Left kidney (tissue), 2 donors: ENCODE measurements around the gene TTLL11. TPM values are rescaled to one million over a fixed set of nuclear protein-coding genes. Genes with fewer than 3 reads are reported as not detected.

Experiments used
- DNase-seq: peaks from one replicate; pipeline ENCODE4 v3.0.0-alpha.2; 2013
- polyA plus RNA-seq: library from polyadenylated mRNA; unstranded; fragments of 120-200 nt; gene quantifications from one replicate; pipeline ENCODE4 v1.2.1, GENCODE V29; 2013; ENCODE audit not compliant: insufficient read length

The TTLL11 gene
- polyA plus RNA-seq, 1 donor, result 7.7 TPM

- no peak for DNase-seq
Measured at GRCh38 chr9:121786998-121787422, 306.1 kb downstream of the TTLL11 start.

DNA sequence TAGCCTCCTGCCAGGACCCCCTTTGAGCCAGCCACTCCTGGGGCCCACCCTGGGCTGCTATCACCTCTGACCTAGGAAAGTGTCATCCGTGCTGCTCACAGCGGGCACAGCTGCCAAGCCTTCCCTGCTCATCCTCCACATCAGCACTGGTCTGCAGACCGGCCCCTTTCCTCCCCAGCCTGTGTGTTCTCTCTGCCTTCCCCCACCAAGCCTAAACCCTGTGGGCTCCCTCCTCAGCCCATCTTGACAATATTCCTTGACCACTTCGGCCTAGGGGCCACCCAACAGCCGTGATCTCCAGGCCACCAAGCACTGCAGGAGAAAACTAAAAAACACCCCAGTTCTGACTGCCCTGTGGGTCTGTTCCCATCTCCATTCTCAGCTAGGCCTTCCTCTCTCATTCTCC is 306.6 kb downstream of the TTLL11 start:
- DNase-seq, result no peak

DNA sequence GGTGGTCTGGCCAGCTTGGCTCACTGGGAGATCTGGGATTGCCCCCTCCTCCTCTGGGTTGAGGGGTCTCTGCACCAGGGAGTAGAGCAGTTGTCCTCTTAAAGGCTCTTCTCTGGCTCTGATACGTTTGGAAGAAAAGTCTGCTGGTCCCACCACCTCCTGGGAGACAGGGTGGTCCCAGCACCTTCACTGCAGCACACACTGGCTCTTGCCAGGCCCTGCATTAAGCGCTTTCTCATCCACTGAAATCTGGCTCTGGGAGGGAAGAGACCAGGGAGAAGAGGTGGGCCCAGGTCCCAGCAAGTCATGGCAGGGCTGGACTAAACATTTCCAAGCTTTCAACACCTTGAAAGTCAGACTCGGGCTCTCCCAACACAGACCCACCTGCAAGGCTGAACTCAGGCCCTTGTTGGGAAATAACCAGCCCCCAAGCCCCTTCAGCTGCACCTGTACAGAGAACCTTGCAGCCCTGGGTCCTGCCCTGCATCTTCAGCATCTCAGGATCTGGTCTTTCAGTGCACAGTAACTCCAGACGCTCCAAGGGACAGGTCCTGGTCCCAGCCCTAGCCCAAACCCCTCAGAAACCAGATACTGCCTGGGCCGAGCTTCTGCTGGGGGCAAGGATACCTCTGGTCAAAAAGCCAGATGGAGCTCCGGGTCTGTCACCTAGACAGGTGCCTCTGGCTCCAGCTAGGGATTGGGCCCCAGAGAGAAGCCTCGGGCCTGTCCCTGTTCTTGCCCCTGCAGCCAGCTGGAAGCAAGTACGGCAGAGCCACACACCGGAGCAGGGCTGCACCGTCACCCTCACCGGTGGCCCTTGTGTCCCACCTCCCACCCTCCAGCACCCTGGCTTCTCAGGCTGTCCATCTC is 307.2 kb downstream of the TTLL11 start:
- DNase-seq, result no peak

GRCh38 chr9:121784731-121785411 is 308.2 kb downstream of the TTLL11 start:
- DNase-seq, result no peak

DNA sequence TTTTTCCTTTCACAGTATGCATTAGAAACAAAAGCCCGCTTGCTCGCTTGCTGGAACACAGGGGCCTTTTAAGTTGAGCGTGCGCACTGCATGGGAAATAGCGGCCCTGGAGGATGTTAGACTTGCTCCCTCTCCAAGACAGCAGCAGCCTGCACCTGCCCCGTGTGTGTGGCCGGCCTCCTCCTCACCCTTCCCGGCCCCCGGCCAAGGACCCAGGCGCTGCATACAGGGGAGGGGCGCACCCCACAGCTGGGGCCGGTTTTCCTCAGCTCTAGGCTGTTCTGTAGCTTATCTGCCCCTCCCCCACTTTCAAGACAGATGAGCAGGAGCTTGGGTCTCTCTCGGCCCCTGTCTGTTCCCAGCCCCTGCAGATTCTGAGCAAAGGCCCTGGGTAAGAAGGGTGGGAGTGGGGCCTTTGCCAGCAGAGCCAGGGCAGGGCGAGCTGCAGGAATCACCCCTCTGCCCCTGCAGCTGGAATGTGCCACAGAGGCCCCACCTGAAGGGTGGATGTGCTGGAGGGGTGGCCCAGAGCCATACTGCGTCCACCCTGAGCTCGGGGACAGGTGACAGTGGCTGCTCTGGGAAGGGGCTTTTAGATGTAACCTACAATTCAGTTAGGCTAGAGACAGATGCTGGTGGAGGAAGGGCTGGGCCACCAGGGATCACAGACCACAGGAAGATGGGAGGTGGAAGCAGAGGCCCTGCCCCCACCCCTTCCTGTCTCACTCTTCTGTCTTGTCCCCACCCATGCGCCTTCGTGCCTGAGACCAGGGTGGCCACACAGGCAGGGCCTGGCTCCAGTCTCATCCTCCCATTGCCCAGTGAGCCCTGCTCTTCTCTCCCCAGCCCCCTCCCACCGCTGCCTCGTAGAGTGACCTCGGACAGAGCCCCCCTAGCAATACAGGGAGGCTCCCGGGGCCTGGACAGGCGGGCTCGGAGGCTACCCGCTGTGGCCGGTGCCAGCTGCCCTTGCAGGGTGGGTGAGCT is 309.3 kb downstream of the TTLL11 start:
- no peak for DNase-seq

GRCh38 chr9:121783111-121783510 is 310.0 kb downstream of the TTLL11 start:
- no peak for DNase-seq

- DNase-seq, result no peak
Measured at GRCh38 chr9:121782514-121783110, 310.5 kb downstream of the TTLL11 start.

GRCh38 chr9:121781701-121782464 is 311.2 kb downstream of the TTLL11 start:
- no peak for DNase-seq

DNA sequence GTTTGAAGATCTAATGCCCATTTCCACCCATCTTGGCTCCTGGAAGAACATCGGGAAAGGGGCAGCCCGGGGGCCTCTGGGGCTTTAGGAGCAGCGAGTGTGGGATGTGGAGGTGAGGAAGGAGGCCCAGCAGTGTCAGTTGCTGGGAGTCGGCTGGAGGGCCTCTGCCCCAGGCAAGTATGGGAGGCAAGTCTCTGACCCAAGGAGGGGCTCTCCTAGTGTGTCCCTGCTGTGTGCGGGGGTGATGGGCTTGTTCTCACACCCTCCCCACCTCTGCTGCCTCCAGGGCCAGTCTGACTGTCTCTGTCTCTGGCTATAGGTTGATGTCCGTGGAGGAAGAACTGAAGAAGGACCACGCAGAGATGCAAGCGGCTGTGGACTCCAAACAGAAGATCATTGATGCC is 312.0 kb downstream of the TTLL11 start:
- DNase-seq, result no peak

- no peak for DNase-seq
Measured at GRCh38 chr9:121780177-121781040, 312.7 kb downstream of the TTLL11 start.

- no peak for DNase-seq
Measured at GRCh38 chr9:121779381-121780117, 313.6 kb downstream of the TTLL11 start.

DNA sequence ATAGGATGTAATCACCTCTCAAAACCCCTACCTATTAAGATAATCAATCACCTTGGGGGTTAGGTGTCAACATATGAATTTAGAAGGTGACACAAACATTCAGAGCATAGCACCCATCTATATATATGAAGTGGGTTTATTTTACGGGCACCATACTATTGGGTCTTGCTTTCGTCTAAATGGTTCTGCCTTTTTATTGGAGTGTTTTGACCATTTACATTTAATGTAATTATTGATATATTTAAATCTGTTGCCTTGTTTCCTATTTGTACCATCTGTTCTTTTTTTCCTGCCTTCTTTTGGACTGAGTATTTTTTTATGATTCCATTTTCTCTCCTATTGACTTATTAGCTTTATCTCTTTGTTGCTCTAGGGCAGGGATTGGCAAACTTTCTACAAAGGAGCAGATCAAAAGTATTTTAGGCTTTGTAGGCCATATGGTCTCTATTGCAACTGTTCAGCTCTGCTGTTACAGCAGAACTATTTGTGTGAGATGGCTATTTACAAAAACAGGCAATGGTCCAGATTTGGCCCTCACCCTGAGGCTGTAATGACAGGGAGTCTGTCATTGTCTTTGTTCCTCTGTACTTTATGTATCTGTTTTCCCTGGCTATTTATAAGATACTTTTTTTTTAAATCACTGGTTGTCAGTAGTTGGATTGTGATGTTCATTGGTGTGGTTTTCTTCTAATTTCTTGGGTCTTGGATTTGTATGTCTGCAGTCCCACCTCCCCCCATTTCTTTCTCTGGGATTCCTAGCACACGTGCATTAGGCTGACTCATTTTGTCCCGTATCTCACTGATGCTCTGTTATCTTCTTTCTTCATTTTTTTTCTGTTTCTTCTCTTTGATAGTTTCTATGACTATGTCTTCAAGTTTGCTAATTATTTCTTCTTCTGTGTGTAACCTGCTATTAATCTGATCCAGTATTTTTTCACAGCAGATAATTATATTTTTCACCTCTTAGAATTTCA is 314.6 kb downstream of the TTLL11 start:
- no peak for DNase-seq

DNA sequence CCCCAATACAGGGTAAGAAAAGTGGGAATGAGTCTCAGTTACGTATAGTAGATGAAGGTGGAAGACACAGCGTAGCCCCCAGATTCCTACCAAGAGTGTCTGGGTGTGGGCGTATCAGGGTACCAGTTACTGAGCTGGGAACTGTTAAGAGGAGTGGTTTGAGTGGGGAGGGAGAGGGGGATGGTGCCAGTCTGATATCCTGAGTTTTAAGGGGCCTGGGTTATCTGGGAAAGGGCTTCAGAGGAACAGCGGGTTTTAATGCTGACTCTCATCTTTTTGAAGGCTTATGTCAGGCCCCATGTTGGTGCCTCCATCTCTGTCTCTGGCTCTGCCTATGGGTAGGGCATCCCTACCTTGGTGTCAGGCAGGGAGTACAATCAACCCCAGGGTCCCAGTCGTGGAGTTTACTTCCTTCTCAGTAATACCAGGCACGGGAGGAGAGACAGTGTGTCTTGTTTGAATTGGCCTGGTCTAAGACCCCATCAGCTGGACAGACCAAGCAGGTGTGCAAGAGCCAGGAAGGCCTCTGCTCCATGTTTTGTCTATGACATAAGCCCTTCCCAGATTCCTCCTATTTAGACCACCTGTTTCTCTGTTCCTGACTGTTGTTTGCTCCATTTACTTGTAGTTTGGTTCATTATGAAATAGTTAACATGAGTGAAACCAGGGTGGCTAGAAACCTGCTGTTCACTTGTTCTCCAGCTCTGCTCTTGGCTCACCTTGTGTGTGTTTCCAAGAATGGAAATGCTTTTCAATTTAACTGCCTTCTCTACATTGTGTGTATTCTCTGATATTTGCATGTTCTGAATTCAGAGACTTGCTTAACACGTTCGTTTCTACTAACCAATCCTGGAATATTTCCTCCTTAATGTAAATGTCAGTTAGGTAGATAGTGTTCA is 316.1 kb downstream of the TTLL11 start:
- no peak for DNase-seq

- DNase-seq, result no peak
Measured at GRCh38 chr9:121776001-121776738, 316.9 kb downstream of the TTLL11 start.

DNA sequence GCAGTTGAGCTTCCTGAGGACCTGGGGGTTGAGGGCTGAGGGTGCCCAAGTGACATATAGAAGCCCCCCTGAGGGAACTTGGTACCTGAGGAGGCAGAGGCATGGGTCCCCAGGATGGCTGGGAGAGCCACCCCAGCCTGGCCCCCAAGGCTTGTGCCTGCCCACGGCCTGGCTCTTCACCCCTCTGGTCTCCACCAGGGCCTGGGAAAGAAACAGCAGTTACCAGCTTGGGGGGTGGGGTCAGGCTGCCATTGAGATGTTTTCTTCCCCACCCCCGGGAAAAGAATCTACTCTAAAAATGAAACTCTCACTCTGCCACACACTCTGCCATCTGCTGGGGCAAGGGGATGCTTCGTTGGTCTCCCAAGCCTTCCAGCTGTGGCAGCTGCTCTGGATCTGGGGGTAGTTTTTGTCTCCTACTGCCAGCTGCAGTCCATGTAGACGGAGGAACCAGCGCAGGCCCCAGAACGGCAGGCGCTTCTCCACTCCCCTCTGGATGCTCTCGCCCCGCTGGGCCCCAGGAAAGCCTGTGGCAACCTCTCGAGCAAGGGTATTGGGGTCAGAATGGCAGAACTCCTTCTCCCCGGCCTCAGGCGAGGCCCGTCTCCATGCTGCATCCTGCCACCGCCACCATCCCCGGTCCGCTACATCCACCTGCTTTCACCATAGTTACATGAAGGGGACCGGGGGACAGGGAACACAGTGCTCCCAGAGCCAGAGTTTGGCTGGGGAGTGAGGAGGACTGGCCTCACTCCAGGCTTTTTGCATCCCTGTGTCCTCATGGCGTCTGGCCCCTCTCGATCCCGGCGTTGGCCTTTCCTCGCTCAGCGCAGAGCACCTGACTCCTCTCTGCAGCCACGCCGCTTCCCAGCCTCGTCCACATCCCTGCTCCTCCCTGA is 318.1 kb downstream of the TTLL11 start:
- DNase-seq, result no peak
